Erythroblast (primary cell): Measurements from ENCODE around the gene TANK.

Experiments
- GATA1 ChIP-seq: IDR thresholded peaks from 2 replicates; pipeline ENCODE4 v1.6.1; 2011; ENCODE audit warnings: low read depth, mild to moderate bottlenecking, control low read depth, low read length, moderate library complexity
- POLR2A ChIP-seq: IDR thresholded peaks from 2 replicates; pipeline ENCODE4 v1.6.1; 2011; ENCODE audit warnings: mild to moderate bottlenecking, low read length

DNA sequence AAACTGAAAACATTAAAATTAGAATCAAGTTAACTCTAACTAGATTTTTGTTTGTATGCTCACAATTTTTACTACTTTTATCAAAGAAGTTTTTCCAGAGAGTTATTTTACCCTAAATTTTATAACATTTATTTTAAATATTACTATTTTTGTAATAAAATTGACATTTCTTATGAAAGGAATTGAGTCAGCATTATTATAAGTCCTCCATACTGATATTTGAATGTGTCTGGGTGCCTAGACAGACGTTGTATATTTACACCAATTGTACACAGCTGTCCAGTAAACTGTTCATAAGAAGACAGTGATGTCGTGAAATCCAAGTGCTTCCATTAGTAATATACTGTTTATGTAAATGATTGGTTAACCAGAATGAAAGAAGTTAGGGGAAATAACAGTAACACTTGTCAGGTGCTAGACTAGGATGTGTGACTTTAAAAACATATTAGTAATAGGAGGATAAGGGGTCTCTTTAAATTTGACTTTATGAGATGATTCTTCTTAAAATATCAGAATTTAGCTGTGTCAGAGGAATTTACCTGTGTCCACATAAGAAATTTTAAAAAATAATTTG, 73.7 kb downstream of the TANK start:
- TF ChIP-seq POLR2A (no peak), GATA1 (no peak)
